Chondrocyte (in vitro differentiated cells): ENCODE results near the gene TXNL1. TPM values are rescaled to one million over a fixed set of nuclear protein-coding genes. Genes with fewer than 3 reads are reported as not detected.
A peak's percentile ranks its signal among the peaks of the same experiment; 100 is the strongest.

Experiments
- DNase-seq: peaks from one replicate; pipeline ENCODE4 v3.0.0; 2021; ENCODE audit warnings: mixed read lengths, low spot score
- H3K27ac Mint-ChIP-seq: one replicate; pipeline ENCODE4 v1.8.0; 2021; ENCODE audit warnings: mild to moderate bottlenecking, moderate library complexity, mixed read lengths; ENCODE audit not compliant: unreplicated experiment
- H3K27me3 Mint-ChIP-seq: 2 replicates; pipeline ENCODE4 v1.8.0; 2021; ENCODE audit warnings: low read depth, mixed read lengths
- H3K36me3 Mint-ChIP-seq: 2 replicates; pipeline ENCODE4 v1.8.0; 2021; ENCODE audit warnings: low read depth, mixed read lengths
- H3K4me1 Mint-ChIP-seq: 2 replicates; pipeline ENCODE4 v1.8.0; 2021; ENCODE audit warnings: low read depth, mild to moderate bottlenecking, mixed read lengths
- H3K4me3 Mint-ChIP-seq: one replicate; pipeline ENCODE4 v1.8.0; 2021; ENCODE audit warnings: mild to moderate bottlenecking, moderate library complexity, mixed read lengths; ENCODE audit not compliant: unreplicated experiment
- H3K9me3 Mint-ChIP-seq: 2 replicates; pipeline ENCODE4 v1.8.0; 2021; ENCODE audit warnings: low read depth, mixed read lengths
- CTCF ChIP-seq: fragments of 200-600 bp; sonication (generic); IDR thresholded peaks from 2 replicates; pipeline ENCODE4 v1.5.0; 2021; ENCODE audit warnings: antibody characterized with exemption, mild to moderate bottlenecking, moderate library complexity
- long read RNA-seq: library from polyadenylated mRNA; stranded (forward); transcript quantifications from one replicate; pipeline ENCODE4 v2.0.0, GENCODE V29; 2021
- total RNA-seq: library from RNA; stranded (reverse); gene quantifications from 3 replicates; pipeline ENCODE4 v1.2.1, GENCODE V29; 2021

Gene TXNL1
- 57.5 to 59.7 TPM (median 57.6 TPM) in 3 replicates for total RNA-seq
- long read RNA-seq, full-length matches to known transcripts = 71 of 81 reads
- long read RNA-seq, partial matches to known transcripts = 8 of 81 reads
- long read RNA-seq, other reads (novel, unspliced or antisense) = 2 of 81 reads

- Mint-ChIP-seq H3K9me3 (no peaks in the 10 kb centered on the region), H3K36me3 (peaks cover 4% of the 10 kb centered on the region), H3K27me3 (no peaks in the 10 kb centered on the region), H3K4me3 (peak within 1 kb of the TSS; percentile 99), H3K4me1 (peaks cover 44% of the 10 kb centered on the region), H3K27ac (peak within 1 kb of the TSS; percentile 100)
- no peak for TF ChIP-seq CTCF
- DNase-seq = peak; percentile 99
These were observed at the start of gene TXNL1 for GRCh38 chr18:56638232-56639103. Gene TXNL1 (minus strand): TSS chr18:56638592. CDS start chr18:56638440, 152 bp downstream.

GRCh38 chr18:56684277-56684676, 45.9 kb upstream of the TXNL1 start:
- no peak overlapping the region for H3K27ac Mint-ChIP-seq
- H3K27me3 Mint-ChIP-seq = no peaks in the 10 kb centered on the region
- TF ChIP-seq CTCF = no peak
- no peaks in the 10 kb centered on the region for H3K4me1 Mint-ChIP-seq
- H3K36me3 Mint-ChIP-seq = peaks cover 5% of the 10 kb centered on the region
- DNase-seq = no peak
- no peak overlapping the region for H3K4me3 Mint-ChIP-seq
- no peaks in the 10 kb centered on the region for H3K9me3 Mint-ChIP-seq

- TF ChIP-seq CTCF = no peak
- H3K4me3 Mint-ChIP-seq = no peak overlapping the region
These were observed 40.6 kb upstream of the TXNL1 start for GRCh38 chr18:56678836-56679565.

GRCh38 chr18:56676639-56677038, 38.2 kb upstream of the TXNL1 start:
- TF ChIP-seq CTCF = no peak
- H3K9me3 Mint-ChIP-seq = peaks cover 7% of the 10 kb centered on the region
- H3K4me1 Mint-ChIP-seq = no peaks in the 10 kb centered on the region
- no peaks in the 10 kb centered on the region for H3K27me3 Mint-ChIP-seq
- no peak overlapping the region for H3K27ac Mint-ChIP-seq
- DNase-seq = no peak
- peaks cover 4% of the 10 kb centered on the region for H3K36me3 Mint-ChIP-seq
- no peak overlapping the region for H3K4me3 Mint-ChIP-seq

More at GRCh38 chr18:56678836-56679565, 40.6 kb upstream of the TXNL1 start:
- Mint-ChIP-seq H3K36me3 (peaks cover 8% of the 10 kb centered on the region), H3K27ac (no peak overlapping the region), H3K27me3 (no peaks in the 10 kb centered on the region), H3K4me1 (no peaks in the 10 kb centered on the region), H3K9me3 (peaks cover 7% of the 10 kb centered on the region)
- no peak for DNase-seq

GRCh38 chr18:56672981-56673380, 34.6 kb upstream of the TXNL1 start:
- peaks cover 4% of the 10 kb centered on the region for H3K36me3 Mint-ChIP-seq
- TF ChIP-seq CTCF = no peak
- H3K4me3 Mint-ChIP-seq = no peak overlapping the region
- peaks cover 5% of the 10 kb centered on the region for H3K9me3 Mint-ChIP-seq
- DNase-seq = no peak
- no peaks in the 10 kb centered on the region for H3K27me3 Mint-ChIP-seq
- H3K27ac Mint-ChIP-seq = no peak overlapping the region
- H3K4me1 Mint-ChIP-seq = no peaks in the 10 kb centered on the region
